ENCODE data around the gene SLC22A2. TPM values are rescaled to one million over a fixed set of nuclear protein-coding genes. Genes with fewer than 3 reads are reported as not detected.

SLC22A2 gene
- total and polyA plus RNA-seq, 2 experiments from 2014 or later = 0.43 to 0.57 TPM

GRCh38 chr6:160272707-160273106 lies 14.1 kb upstream of the SLC22A2 start:
- peak overlapping the region; percentile 17 for H3K27ac ChIP-seq
- no peak overlapping the region for H3K4me2 ChIP-seq
- no peaks in the 10 kb centered on the region for H3K27me3 ChIP-seq
- H3K4me3 ChIP-seq = no peak overlapping the region
- DNase-seq (ENCODE audit: low spot score) = no peak
- 77% methylated on average over 2 of the region's 2 CpGs for WGBS (ENCODE audit: low lambda C conversion rate, missing lambda C conversion rate)
- no peaks in the 10 kb centered on the region for H4K20me1 ChIP-seq (ENCODE audit: insufficient read depth, poor library complexity, severe bottlenecking)
- no peaks in the 10 kb centered on the region for H3K9me3 ChIP-seq (ENCODE audit: low read depth)
- H3K9me2 ChIP-seq (replicated peaks; ENCODE audit: insufficient read depth) = no peaks in the 10 kb centered on the region
- no peak for TF ChIP-seq CTCF (IDR thresholded peaks at IDR 0.05; ENCODE audit: poor library complexity)
- TF ChIP-seq EZH2 (IDR thresholded peaks at IDR 0.05; ENCODE audit: borderline replicate concordance) = no peak
- TF ChIP-seq EZH2phosphoT487 (IDR thresholded peaks at IDR 0.05; ENCODE audit: low read depth, severe bottlenecking, unreplicated experiment) = no peak
- H3K4me1 ChIP-seq (ENCODE audit: insufficient read depth) = no peaks in the 10 kb centered on the region
- no peaks in the 10 kb centered on the region for H3K36me3 ChIP-seq (replicated peaks; ENCODE audit: insufficient read depth, low read depth)
- H2AFZ ChIP-seq = no peak overlapping the region
- H3K79me2 ChIP-seq = no peaks in the 10 kb centered on the region

GRCh38 chr6:160270347-160270746 lies 11.7 kb upstream of the SLC22A2 start:
- DNase-seq (ENCODE audit: low spot score) = no peak
- WGBS (ENCODE audit: low lambda C conversion rate, missing lambda C conversion rate) = 96% methylated on average over 6 of the region's 6 CpGs
- Histone ChIP-seq H3K9me2 (replicated peaks; ENCODE audit: insufficient read depth) (no peaks in the 10 kb centered on the region), H3K36me3 (replicated peaks; ENCODE audit: insufficient read depth, low read depth) (no peaks in the 10 kb centered on the region), H3K79me2 (no peaks in the 10 kb centered on the region), H2AFZ (no peak overlapping the region), H3K27ac (no peak overlapping the region), H3K9me3 (ENCODE audit: low read depth) (no peaks in the 10 kb centered on the region), H3K4me1 (ENCODE audit: insufficient read depth) (no peaks in the 10 kb centered on the region), H4K20me1 (ENCODE audit: insufficient read depth, poor library complexity, severe bottlenecking) (no peaks in the 10 kb centered on the region), H3K27me3 (no peaks in the 10 kb centered on the region), H3K4me2 (no peak overlapping the region), H3K4me3 (no peak overlapping the region)
- TF ChIP-seq EZH2phosphoT487 (IDR thresholded peaks at IDR 0.05; ENCODE audit: low read depth, severe bottlenecking, unreplicated experiment) (no peak), EZH2 (IDR thresholded peaks at IDR 0.05; ENCODE audit: borderline replicate concordance) (no peak), CTCF (IDR thresholded peaks at IDR 0.05; ENCODE audit: poor library complexity) (no peak)

- no peaks in the 10 kb centered on the region for H3K36me3 ChIP-seq (replicated peaks; ENCODE audit: insufficient read depth, low read depth)
- no peak for TF ChIP-seq EZH2phosphoT487 (IDR thresholded peaks at IDR 0.05; ENCODE audit: low read depth, severe bottlenecking, unreplicated experiment)
- no peak for TF ChIP-seq CTCF (IDR thresholded peaks at IDR 0.05; ENCODE audit: poor library complexity)
- no peak for TF ChIP-seq EZH2 (IDR thresholded peaks at IDR 0.05; ENCODE audit: borderline replicate concordance)
- no peaks in the 10 kb centered on the region for H4K20me1 ChIP-seq (ENCODE audit: insufficient read depth, poor library complexity, severe bottlenecking)
- H2AFZ ChIP-seq = no peak overlapping the region
- DNase-seq (ENCODE audit: low spot score) = no peak
- H3K79me2 ChIP-seq = no peaks in the 10 kb centered on the region
- no peaks in the 10 kb centered on the region for H3K9me2 ChIP-seq (replicated peaks; ENCODE audit: insufficient read depth)
- no peaks in the 10 kb centered on the region for H3K27me3 ChIP-seq
- H3K4me3 ChIP-seq = no peak overlapping the region
- H3K4me2 ChIP-seq = no peak overlapping the region
- H3K27ac ChIP-seq = no peak overlapping the region
- H3K9me3 ChIP-seq (ENCODE audit: low read depth) = no peaks in the 10 kb centered on the region
- no peaks in the 10 kb centered on the region for H3K4me1 ChIP-seq (ENCODE audit: insufficient read depth)
- 94% methylated on average over 3 of the region's 3 CpGs for WGBS (ENCODE audit: low lambda C conversion rate, missing lambda C conversion rate)
Observed at GRCh38 chr6:160269771-160270170, 11.2 kb upstream of the SLC22A2 start.

GRCh38 chr6:160269023-160269521 lies 10.5 kb upstream of the SLC22A2 start:
- no peaks in the 10 kb centered on the region for H3K27me3 ChIP-seq
- no peak overlapping the region for H3K4me3 ChIP-seq
- TF ChIP-seq EZH2 (IDR thresholded peaks at IDR 0.05; ENCODE audit: borderline replicate concordance) (no peak), EZH2phosphoT487 (IDR thresholded peaks at IDR 0.05; ENCODE audit: low read depth, severe bottlenecking, unreplicated experiment) (no peak), CTCF (IDR thresholded peaks at IDR 0.05; ENCODE audit: poor library complexity) (no peak)

More at GRCh38 chr6:160269023-160269521, 10.5 kb upstream of the SLC22A2 start:
- peaks cover 6% of the 10 kb centered on the region for H3K4me1 ChIP-seq (ENCODE audit: insufficient read depth)
- H3K4me2 ChIP-seq = no peak overlapping the region
- H4K20me1 ChIP-seq (ENCODE audit: insufficient read depth, poor library complexity, severe bottlenecking) = no peaks in the 10 kb centered on the region
- DNase-seq (ENCODE audit: low spot score) = no peak
- no peaks in the 10 kb centered on the region for H3K9me3 ChIP-seq (ENCODE audit: low read depth)
- no peaks in the 10 kb centered on the region for H3K36me3 ChIP-seq (replicated peaks; ENCODE audit: insufficient read depth, low read depth)
- 87% methylated on average over 4 of the region's 4 CpGs for WGBS (ENCODE audit: low lambda C conversion rate, missing lambda C conversion rate)
- H3K9me2 ChIP-seq (replicated peaks; ENCODE audit: insufficient read depth) = no peaks in the 10 kb centered on the region
- H2AFZ ChIP-seq = no peak overlapping the region
- no peaks in the 10 kb centered on the region for H3K79me2 ChIP-seq
- H3K27ac ChIP-seq = no peak overlapping the region

All from hepatocyte (in vitro differentiated cells).